Testis (tissue), 3 donors: Measurements from ENCODE around the gene AGAP1. TPM values are rescaled to one million over a fixed set of nuclear protein-coding genes. Genes with fewer than 3 reads are reported as not detected.
A peak's percentile ranks its signal among the peaks of the same experiment; 100 is the strongest.

Experiments used
- DNase-seq: peaks from one replicate; pipeline ENCODE4 v3.0.0-alpha.2; 2019
- H3K27ac ChIP-seq, 2 donors: fragments of 200-600 bp; sonication (generic); one replicate each; pipeline ENCODE4 v1.5.1; 2019
- H3K27me3 ChIP-seq: fragments of 200-600 bp; sonication (generic); one replicate; pipeline ENCODE4 v1.5.1; 2019
- H3K36me3 ChIP-seq: fragments of 200-600 bp; sonication (generic); one replicate; pipeline ENCODE4 v1.5.1; 2017; ENCODE audit warnings: low read depth; ENCODE audit errors: missing control alignments
- H3K4me1 ChIP-seq: fragments of 200-600 bp; sonication (generic); one replicate; pipeline ENCODE4 v1.5.1; 2019
- H3K4me3 ChIP-seq, 2 donors: fragments of 200-600 bp; sonication (generic); one replicate each; pipeline ENCODE4 v1.5.1; 2017 to 2019
- H3K9me3 ChIP-seq: fragments of 200-600 bp; sonication (generic); one replicate; pipeline ENCODE4 v1.5.1; 2017
- POLR2A ChIP-seq: fragments of 450-650 bp; IDR thresholded peaks from one replicate; pipeline ENCODE4 v1.6.1; 2017; ENCODE audit warnings: antibody characterized with exemption, mild to moderate bottlenecking, moderate library complexity
- WGBS, 2 donors: methylation state at CpG; one replicate each; pipeline ENCODE4 v1.1.5; 2018; 5-methylcytosine and 5-hydroxymethylcytosine counted together
- intact Hi-C: fragments of 100-400 bp; cut with DNase I; formaldehyde crosslinking; loops from one replicate; pipeline ENCODE4 v1.15.1; 2023; ENCODE audit warnings: low total_unique reads
- polyA plus RNA-seq: library from polyadenylated mRNA; stranded (reverse); fragments of 350-450 nt; fragmentation: Illumina TruSeq; extraction: RNeasy Lipid Tissue Mini Kit (QIAGEN cat#74804); gene quantifications from one replicate; pipeline ENCODE4 v1.2.3, GENCODE V29; 2014; ENCODE audit warnings: low read depth, low replicate concordance; ENCODE audit not compliant: insufficient read depth
- total RNA-seq, 2 donors: library from RNA; depleted of rRNA; stranded (reverse); fragments of >200 nt; gene quantifications; one replicate each; pipeline ENCODE4 v1.2.3, GENCODE V29; 2016
- TF ChIP-seq, protein P1 (sequence below), 3 experiments: fragments of 450-650 bp in 2 of 3; fragments of 200-600 bp in 1 of 3; sonication (generic) in 1 of 3; IDR thresholded peaks; one replicate each; pipeline ENCODE4 v1.5.1; 2016 to 2019; ENCODE audit warnings: antibody characterized with exemption in 3 of 3, mild to moderate bottlenecking in 2 of 3, moderate library complexity in 1 of 3

AGAP1 gene
- total and polyA plus RNA-seq, 3 donors from 2014 or later = 21.4 to 45.5 (median 40.7) TPM

DNA sequence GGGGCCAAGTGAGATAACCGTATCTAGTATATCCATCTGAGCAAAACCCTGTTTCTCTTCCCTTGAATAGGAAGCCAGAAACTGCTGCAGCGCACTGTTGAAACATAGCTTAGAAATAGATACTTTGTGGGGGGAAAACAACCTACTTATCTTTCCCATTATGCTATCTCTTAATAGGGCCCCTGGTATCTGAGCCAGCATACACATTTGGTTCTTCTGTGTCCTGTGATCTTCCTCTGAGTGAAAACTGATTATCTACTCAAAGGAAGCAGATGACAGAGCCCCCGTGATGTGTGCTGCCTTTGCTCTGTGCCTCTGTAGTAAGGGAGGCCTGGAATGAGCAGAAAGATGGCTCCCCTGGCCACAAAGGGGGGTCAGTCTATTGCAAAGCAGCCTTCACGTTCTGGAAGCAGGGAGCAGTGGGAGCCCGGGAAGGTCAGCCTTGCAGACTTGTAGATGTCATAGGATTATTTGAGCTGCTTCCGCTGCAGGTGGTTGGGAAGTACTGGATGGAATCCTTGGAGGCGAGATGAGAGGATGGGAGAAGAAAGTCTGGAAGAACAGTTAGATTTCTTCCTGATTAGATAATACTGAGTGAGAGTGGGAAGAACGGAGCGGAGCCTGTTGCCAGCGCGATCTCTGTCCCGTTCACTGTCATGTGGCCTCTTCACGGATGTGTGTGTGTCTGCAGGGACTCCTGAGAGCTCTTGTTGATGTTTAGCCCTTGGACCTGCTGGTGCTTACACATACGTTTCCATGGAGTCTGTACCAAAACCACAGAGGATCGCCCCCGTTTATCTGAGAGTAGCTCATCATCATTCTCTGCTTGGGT, 150.1 kb downstream of the AGAP1 start:
- Histone ChIP-seq H3K9me3 (no peaks in the 10 kb centered on the region), H3K27me3 (no peaks in the 10 kb centered on the region), H3K4me1 (peaks cover 34% of the 10 kb centered on the region), H3K27ac (no peak overlapping the region), H3K36me3 (no peaks in the 10 kb centered on the region), H3K4me3 (no peak overlapping the region)
- no peak for TF ChIP-seq POLR2A
- TF ChIP-seq, protein P1, sequence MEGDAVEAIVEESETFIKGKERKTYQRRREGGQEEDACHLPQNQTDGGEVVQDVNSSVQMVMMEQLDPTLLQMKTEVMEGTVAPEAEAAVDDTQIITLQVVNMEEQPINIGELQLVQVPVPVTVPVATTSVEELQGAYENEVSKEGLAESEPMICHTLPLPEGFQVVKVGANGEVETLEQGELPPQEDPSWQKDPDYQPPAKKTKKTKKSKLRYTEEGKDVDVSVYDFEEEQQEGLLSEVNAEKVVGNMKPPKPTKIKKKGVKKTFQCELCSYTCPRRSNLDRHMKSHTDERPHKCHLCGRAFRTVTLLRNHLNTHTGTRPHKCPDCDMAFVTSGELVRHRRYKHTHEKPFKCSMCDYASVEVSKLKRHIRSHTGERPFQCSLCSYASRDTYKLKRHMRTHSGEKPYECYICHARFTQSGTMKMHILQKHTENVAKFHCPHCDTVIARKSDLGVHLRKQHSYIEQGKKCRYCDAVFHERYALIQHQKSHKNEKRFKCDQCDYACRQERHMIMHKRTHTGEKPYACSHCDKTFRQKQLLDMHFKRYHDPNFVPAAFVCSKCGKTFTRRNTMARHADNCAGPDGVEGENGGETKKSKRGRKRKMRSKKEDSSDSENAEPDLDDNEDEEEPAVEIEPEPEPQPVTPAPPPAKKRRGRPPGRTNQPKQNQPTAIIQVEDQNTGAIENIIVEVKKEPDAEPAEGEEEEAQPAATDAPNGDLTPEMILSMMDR (IDR thresholded peaks at IDR 0.05) = no peak
- intact Hi-C loops = no loop called here
- WGBS, 2 donors = 69 to 79% methylated on average over 16 of the region's 16 CpGs
- DNase-seq = peak; percentile 29

DNA sequence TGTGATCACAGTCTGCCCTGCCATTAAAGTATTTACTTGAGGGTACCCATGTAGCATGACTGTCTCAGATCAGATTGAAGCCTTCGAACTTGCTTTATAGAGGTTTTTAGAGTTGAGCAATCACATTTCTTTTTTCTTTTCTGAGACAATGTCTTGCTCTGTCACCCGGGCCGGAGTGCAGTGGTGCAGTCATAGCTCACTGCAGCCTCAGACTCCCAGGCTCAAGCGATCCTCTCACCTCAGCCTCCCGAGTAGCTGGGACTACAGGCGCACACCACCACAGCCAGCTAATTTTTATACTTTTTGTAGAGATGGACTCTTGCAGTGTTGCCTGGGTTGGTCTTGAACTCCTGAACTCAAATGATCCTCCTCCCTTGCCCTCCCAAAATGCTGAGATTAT, 153.4 kb downstream of the AGAP1 start:
- no peak for DNase-seq
- no peak for TF ChIP-seq POLR2A
- TF ChIP-seq, protein P1 (IDR thresholded peaks at IDR 0.05) = no peak
- Histone ChIP-seq H3K9me3 (no peaks in the 10 kb centered on the region), H3K36me3 (no peaks in the 10 kb centered on the region), H3K27ac (no peak overlapping the region), H3K4me3 (no peak overlapping the region), H3K27me3 (no peaks in the 10 kb centered on the region), H3K4me1 (peaks cover 8% of the 10 kb centered on the region)
- intact Hi-C loops = no loop called here
- WGBS, 2 donors = 94 to 97% methylated on average over 6 of the region's 6 CpGs

DNA sequence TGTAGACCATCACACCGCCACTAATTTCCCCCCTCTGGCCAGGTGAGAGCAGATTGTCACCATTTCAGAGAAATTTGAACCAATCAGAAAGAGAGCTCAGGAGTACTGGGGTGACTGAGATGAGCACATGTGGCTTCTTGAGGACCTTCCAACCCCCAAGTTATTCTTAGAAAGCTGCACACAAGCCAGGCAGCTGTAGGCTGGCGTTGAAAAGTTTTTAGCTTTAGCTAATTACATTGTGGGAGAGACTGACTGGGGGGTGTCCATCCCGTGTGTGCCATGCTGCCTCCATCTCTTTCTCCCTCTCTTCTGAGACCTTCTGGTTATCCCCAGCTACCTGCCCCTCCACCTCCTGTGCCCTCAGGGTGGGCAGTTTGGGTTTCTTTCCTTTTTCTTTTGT, 154.0 kb downstream of the AGAP1 start:
- Histone ChIP-seq H3K27ac (no peak overlapping the region), H3K4me3 (no peak overlapping the region), H3K36me3 (no peaks in the 10 kb centered on the region), H3K9me3 (no peaks in the 10 kb centered on the region), H3K27me3 (no peaks in the 10 kb centered on the region), H3K4me1 (peaks cover 5% of the 10 kb centered on the region)
- TF ChIP-seq, protein P1 (IDR thresholded peaks at IDR 0.05) = no peak
- no peak for TF ChIP-seq POLR2A
- WGBS, 2 donors = 41 to 49% methylated on average over 3 of the region's 3 CpGs
- DNase-seq = no peak
- intact Hi-C loops = no loop called here

DNA sequence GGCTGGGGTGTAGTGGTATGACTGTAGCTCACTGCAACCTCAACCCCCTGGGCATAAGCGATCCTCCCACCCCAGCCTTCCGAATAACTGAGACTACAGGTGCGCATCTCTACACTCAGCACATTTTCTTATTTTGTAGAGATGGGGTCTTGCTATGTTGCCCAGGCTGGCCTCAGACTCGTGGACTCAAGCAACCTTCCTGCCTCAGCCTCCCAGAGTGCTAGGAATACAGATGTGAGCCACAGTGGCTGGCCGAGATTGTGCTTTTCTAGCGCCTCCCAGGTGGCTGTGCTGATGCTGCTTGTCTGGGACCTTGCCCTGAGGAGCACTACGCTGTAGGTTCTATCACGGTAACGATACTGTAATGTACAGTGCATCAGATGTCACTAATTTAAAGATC, 155.6 kb downstream of the AGAP1 start:
- Histone ChIP-seq H3K27ac (no peak overlapping the region), H3K36me3 (no peaks in the 10 kb centered on the region), H3K27me3 (no peaks in the 10 kb centered on the region), H3K4me1 (no peaks in the 10 kb centered on the region), H3K4me3 (no peak overlapping the region), H3K9me3 (no peaks in the 10 kb centered on the region)
- intact Hi-C loops = no loop called here
- 86 to 90% methylated on average over 9 of the region's 9 CpGs for WGBS, 2 donors
- no peak for TF ChIP-seq POLR2A
- TF ChIP-seq, protein P1 (IDR thresholded peaks at IDR 0.05) = no peak
- DNase-seq = no peak

DNA sequence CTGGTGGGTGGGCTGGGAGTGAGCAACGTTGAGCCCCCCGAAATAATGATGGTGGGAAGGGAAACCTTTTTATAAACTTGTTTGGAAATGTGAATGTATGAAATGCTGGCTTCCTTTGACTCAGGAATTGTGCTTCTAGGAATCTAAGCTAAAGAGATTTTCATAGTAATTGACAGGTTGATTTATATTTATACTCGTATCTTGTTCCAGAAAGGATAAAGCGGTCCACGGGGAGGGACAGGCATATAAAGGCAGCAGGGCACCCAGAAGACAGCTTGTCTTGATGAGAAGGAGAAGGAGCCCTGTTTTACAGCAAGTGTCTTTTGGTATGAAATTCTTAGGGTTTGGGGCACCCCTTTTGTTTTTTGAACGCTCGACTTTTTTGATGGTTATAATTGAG, 157.8 kb downstream of the AGAP1 start:
- no peak overlapping the region for H3K4me3 ChIP-seq
- no peaks in the 10 kb centered on the region for H3K9me3 ChIP-seq
- no peaks in the 10 kb centered on the region for H3K4me1 ChIP-seq
- no peaks in the 10 kb centered on the region for H3K36me3 ChIP-seq
- H3K27me3 ChIP-seq = no peaks in the 10 kb centered on the region
- intact Hi-C loops = no loop called here
- TF ChIP-seq, protein P1 (IDR thresholded peaks at IDR 0.05) = no peak
- TF ChIP-seq POLR2A = no peak
- no peak overlapping the region for H3K27ac ChIP-seq
- WGBS, 2 donors = 88 to 92% methylated on average over 7 of the region's 7 CpGs
- no peak for DNase-seq
